ENCODE measurements around the gene GPR52.

DNA sequence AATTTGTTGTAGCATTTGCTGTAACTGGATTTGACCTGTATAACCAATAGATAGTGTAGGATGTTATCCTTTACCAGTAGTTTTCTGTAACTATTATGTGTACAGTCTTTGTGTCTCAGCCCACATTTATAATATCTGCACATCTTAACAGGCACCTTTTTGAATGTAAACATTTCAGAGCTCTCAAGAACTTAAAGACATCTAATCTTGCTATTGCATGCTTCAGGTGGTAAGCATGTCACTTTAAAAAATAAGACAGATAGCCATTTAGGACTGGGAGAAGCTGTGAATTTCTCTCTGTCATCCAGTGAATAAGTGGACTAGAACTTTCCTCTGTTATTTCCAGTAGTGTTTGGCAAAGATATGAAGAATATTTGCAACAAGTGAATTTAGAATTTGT is 22.6 kb upstream of the GPR52 start:
- TF ChIP-seq, protein P1, sequence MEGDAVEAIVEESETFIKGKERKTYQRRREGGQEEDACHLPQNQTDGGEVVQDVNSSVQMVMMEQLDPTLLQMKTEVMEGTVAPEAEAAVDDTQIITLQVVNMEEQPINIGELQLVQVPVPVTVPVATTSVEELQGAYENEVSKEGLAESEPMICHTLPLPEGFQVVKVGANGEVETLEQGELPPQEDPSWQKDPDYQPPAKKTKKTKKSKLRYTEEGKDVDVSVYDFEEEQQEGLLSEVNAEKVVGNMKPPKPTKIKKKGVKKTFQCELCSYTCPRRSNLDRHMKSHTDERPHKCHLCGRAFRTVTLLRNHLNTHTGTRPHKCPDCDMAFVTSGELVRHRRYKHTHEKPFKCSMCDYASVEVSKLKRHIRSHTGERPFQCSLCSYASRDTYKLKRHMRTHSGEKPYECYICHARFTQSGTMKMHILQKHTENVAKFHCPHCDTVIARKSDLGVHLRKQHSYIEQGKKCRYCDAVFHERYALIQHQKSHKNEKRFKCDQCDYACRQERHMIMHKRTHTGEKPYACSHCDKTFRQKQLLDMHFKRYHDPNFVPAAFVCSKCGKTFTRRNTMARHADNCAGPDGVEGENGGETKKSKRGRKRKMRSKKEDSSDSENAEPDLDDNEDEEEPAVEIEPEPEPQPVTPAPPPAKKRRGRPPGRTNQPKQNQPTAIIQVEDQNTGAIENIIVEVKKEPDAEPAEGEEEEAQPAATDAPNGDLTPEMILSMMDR (conservative IDR thresholded peaks at IDR 0.05 in 1 of 2, IDR thresholded peaks at IDR 0.05 in 1 of 2; ENCODE audit: low read depth in 1 of 2, low read length in 2 of 2): no peak
- TF ChIP-seq EZH2 (IDR thresholded peaks at IDR 0.05; ENCODE audit: low read length, missing control alignments): no peak

All from fibroblast of lung (primary cell).